SK-N-SH (cell line): ENCODE results near the gene RGS10. TPM values are rescaled to one million over a fixed set of nuclear protein-coding genes. Genes with fewer than 3 reads are reported as not detected.

ENCODE experiments used
- CTCF ChIA-PET: fragments of 300-600, 350-600 bp; formaldehyde crosslinking; extraction: SDS; loops from one replicate; lab custom pipeline; 2021; lab: Yijun Ruan, JAX
- POLR2A ChIA-PET: fragments of 350-600 bp; sonication (Branson Sonifier 250); formaldehyde crosslinking; extraction: SDS; loops from one replicate; lab custom pipeline; 2020; ENCODE audit warnings: antibody characterized with exemption, inconsistent platforms; lab: Yijun Ruan, JAX
- DNase-seq: peaks from one replicate; pipeline ENCODE4 v3.0.0; 2012
- H2AFZ ChIP-seq: fragments of 200-600 bp; sonication (generic); 2 replicates; pipeline ENCODE4 v1.8.1; 2016; ENCODE audit warnings: antibody characterized with exemption, mild to moderate bottlenecking, low read depth
- H3F3A ChIP-seq: fragments of 200-600 bp; sonication (generic); replicated peaks from 2 replicates; pipeline ENCODE3; 2016; ENCODE audit warnings: antibody characterized with exemption, mild to moderate bottlenecking; ENCODE audit not compliant: insufficient read depth
- H3K27ac ChIP-seq, 2 experiments: fragments of 200-500 bp in 1 of 2; fragments of 200-600 bp in 1 of 2; sonication (Bioruptor generic) in 1 of 2; sonication (generic), shearing (Covaris generic) in 1 of 2; 2 replicates each; pipeline versions ENCODE4 v1.5.1 to v1.6.1; 2014 to 2016; ENCODE audit warnings: low read depth in 2 of 2, inconsistent platforms in 1 of 2, low read length in 1 of 2, mild to moderate bottlenecking in 1 of 2, mixed read lengths in 1 of 2
- H3K27me3 ChIP-seq: fragments of 200-600 bp; sonication (generic), shearing (Covaris generic); 2 replicates; pipeline ENCODE4 v1.6.1; 2016; ENCODE audit warnings: mixed run types; ENCODE audit not compliant: insufficient read depth
- H3K36me3 ChIP-seq, 2 experiments: fragments of 200-500 bp in 1 of 2; fragments of 200-600 bp in 1 of 2; sonication (Bioruptor generic) in 1 of 2; sonication (generic) in 1 of 2; replicated peaks in 1 of 2; 2 replicates each; pipeline versions ENCODE3 to v1.5.1; 2014 to 2016; ENCODE audit warnings: low read length in 1 of 2, mild to moderate bottlenecking in 1 of 2; ENCODE audit not compliant: insufficient read depth in 2 of 2, control insufficient read depth in 1 of 2
- H3K4me1 ChIP-seq, 2 experiments: fragments of 200-500 bp in 1 of 2; fragments of 200-600 bp in 1 of 2; sonication (Bioruptor generic) in 1 of 2; sonication (generic), shearing (Covaris generic) in 1 of 2; 2 replicates each; pipeline versions ENCODE4 v1.5.1 to v1.6.1; 2014 to 2016; ENCODE audit warnings: low read depth in 1 of 2, low read length in 1 of 2, mixed run types in 1 of 2; ENCODE audit not compliant: insufficient read depth in 2 of 2, control insufficient read depth in 1 of 2
- H3K4me2 ChIP-seq: fragments of 200-600 bp; sonication (generic), shearing (Covaris generic); 2 replicates; pipeline ENCODE4 v1.6.1; 2017; ENCODE audit warnings: mixed run types
- H3K4me3 ChIP-seq, 2 experiments: fragments of 200-500 bp in 1 of 2; fragments of 200-600 bp in 1 of 2; sonication (Bioruptor generic) in 1 of 2; sonication (generic), shearing (Covaris generic) in 1 of 2; 2 replicates each; pipeline versions ENCODE4 v1.5.1 to v1.8.1; 2014 to 2016; ENCODE audit warnings: low read depth in 2 of 2, inconsistent platforms in 1 of 2, low read length in 1 of 2, mild to moderate bottlenecking in 1 of 2, mixed read lengths in 1 of 2, moderate library complexity in 1 of 2
- H3K79me2 ChIP-seq: fragments of 200-600 bp; sonication (generic); 2 replicates; pipeline ENCODE4 v1.8.1; 2017; ENCODE audit warnings: mild to moderate bottlenecking; ENCODE audit not compliant: insufficient read depth
- H3K9ac ChIP-seq: fragments of 200-600 bp; sonication (generic); 2 replicates; pipeline ENCODE4 v1.6.1; 2017; ENCODE audit warnings: mixed run types
- H3K9me2 ChIP-seq: fragments of 200-600 bp; sonication (generic); 2 replicates; pipeline ENCODE4 v1.6.1; 2017; ENCODE audit warnings: mixed run types
- H3K9me3 ChIP-seq: fragments of 200-600 bp; sonication (generic); 2 replicates; pipeline ENCODE4 v1.6.1; 2017; ENCODE audit warnings: mixed run types, mild to moderate bottlenecking, moderate library complexity
- H4K20me1 ChIP-seq: fragments of 200-600 bp; sonication (generic); 2 replicates; pipeline ENCODE4 v1.6.1; 2017; ENCODE audit warnings: mild to moderate bottlenecking, mixed run types; ENCODE audit not compliant: insufficient read depth
- CHD2 ChIP-seq: fragments of 150-350 bp; IDR thresholded peaks from 2 replicates; pipeline ENCODE4 v1.6.1; 2018; ENCODE audit warnings: low read length; ENCODE audit not compliant: partially characterized antibody
- ELF1 ChIP-seq: IDR thresholded peaks from 2 replicates; pipeline ENCODE4 v1.4.0; 2012
- EP300 ChIP-seq, 2 experiments: IDR thresholded peaks; 2 replicates each; pipeline versions ENCODE4 v1.4.0 to v1.6.1; 2012; ENCODE audit warnings: borderline replicate concordance in 1 of 2, low read depth in 1 of 2, low read length in 1 of 2
- FOXJ3 ChIP-seq: sonication (generic); formaldehyde crosslinking; IDR thresholded peaks from 2 replicates; pipeline ENCODE4 v1.5.1; 2020; ENCODE audit warnings: mild to moderate bottlenecking, missing genetic modification reagents
- FOXM1 ChIP-seq: IDR thresholded peaks from 2 replicates; pipeline ENCODE4 v1.4.0; 2012; ENCODE audit warnings: low read depth, mild to moderate bottlenecking
- GATA2 ChIP-seq: sonication (generic); formaldehyde crosslinking; IDR thresholded peaks from 2 replicates; pipeline ENCODE4 v1.5.0; 2020; ENCODE audit warnings: mild to moderate bottlenecking, missing genetic modification reagents
- JUND ChIP-seq: IDR thresholded peaks from 2 replicates; pipeline ENCODE4 v1.4.0; 2012
- MEF2A ChIP-seq: IDR thresholded peaks from 2 replicates; pipeline ENCODE4 v1.4.0; 2012; ENCODE audit warnings: low read depth, borderline replicate concordance
- NFIC ChIP-seq: IDR thresholded peaks from 2 replicates; pipeline ENCODE4 v1.4.0; 2012; ENCODE audit warnings: borderline replicate concordance
- NRF1 ChIP-seq: IDR thresholded peaks from 2 replicates; pipeline ENCODE4 v1.6.1; 2012; ENCODE audit warnings: low read depth, mild to moderate bottlenecking, low read length
- POLR2AphosphoS5 ChIP-seq: IDR thresholded peaks from 2 replicates; pipeline ENCODE4 v1.6.1; 2012; ENCODE audit warnings: low read depth, low read length
- SMC3 ChIP-seq: IDR thresholded peaks from 2 replicates; pipeline ENCODE4 v1.6.1; 2012; ENCODE audit warnings: low read depth, low read length, improper control_type of control experiment
- TAF1 ChIP-seq: IDR thresholded peaks from 2 replicates; pipeline ENCODE4 v1.6.1; 2012; ENCODE audit warnings: low read depth, mild to moderate bottlenecking, low read length, moderate library complexity, borderline replicate concordance
- TCF12 ChIP-seq: IDR thresholded peaks from 2 replicates; pipeline ENCODE4 v1.4.0; 2012
- TEAD4 ChIP-seq: IDR thresholded peaks from 2 replicates; pipeline ENCODE4 v1.4.0; 2012; ENCODE audit warnings: mild to moderate bottlenecking, borderline replicate concordance; ENCODE audit not compliant: insufficient read depth
- YY1 ChIP-seq: IDR thresholded peaks from 2 replicates; pipeline ENCODE4 v1.4.0; 2012; ENCODE audit warnings: low read depth, mild to moderate bottlenecking
- WGBS: methylation state at CpG from one replicate; pipeline ENCODE4 v1.1.6; 2017; ENCODE audit warnings: low lambda C conversion rate; 5-methylcytosine and 5-hydroxymethylcytosine counted together
- polyA plus RNA-seq, 3 experiments: library from polyadenylated mRNA; depleted of rRNA; stranded (reverse); fragments of >200 nt; gene quantifications; 2 replicates each; pipeline ENCODE4 v1.2.3, GENCODE V29; 2012
- TF ChIP-seq, protein P1 (sequence below): fragments of 200-600 bp; sonication (generic); IDR thresholded peaks from 2 replicates; pipeline ENCODE4 v1.6.1; 2017; ENCODE audit warnings: antibody characterized with exemption, mild to moderate bottlenecking, moderate library complexity
- TF ChIP-seq, protein P2 (sequence below): fragments of 150-350 bp; IDR thresholded peaks from 2 replicates; pipeline ENCODE4 v1.6.1; 2017; ENCODE audit warnings: antibody characterized with exemption, low read length, low read depth, borderline replicate concordance
- TF ChIP-seq, protein P3 (sequence below): IDR thresholded peaks from 2 replicates; pipeline ENCODE4; 2012
- TF ChIP-seq, protein P4 (sequence below): IDR thresholded peaks from 2 replicates; pipeline ENCODE4 v1.4.0; 2012; ENCODE audit warnings: low read depth

The RGS10 gene
- polyA plus RNA-seq, 1 of the 3 experiments (the other 2 are of a cell fraction): 44.6 TPM

DNA sequence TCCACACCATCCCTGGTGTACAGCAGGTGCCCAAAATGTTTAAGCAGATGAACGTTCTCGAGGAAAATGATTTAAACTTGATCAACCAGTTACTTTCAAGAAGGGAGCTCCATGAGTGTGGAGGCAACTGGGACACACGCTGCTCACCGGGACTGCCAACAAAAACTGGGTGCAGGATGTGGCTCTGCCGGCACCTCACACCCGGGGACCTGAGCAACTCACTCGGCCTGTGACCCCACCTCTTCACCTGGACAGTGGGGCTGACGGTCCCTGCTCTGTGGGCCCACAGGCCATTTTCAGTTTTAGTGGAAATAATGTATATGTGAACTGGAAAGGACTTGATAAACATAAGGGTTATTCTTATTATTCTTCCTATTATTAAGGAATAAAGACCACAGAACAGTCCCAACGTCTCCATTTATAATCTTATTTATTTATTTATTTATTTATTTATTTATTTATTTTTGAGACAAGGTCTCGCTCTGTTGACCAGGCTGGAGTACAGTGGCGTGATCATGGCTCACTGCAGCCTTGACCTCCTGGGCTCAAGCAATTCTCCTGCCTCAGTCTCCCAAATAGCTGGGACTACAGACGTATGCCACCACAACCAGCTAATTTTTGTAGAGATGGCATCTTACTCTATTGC lies 60.6 kb downstream of the RGS10 start:
- DNase-seq: no peak
- Histone ChIP-seq H3K9me2 (no peaks in the 10 kb centered on the region), H3K36me3 (no peaks in the 10 kb centered on the region), H3K9ac (no peak overlapping the region), H3K4me1 (peaks cover 0 to 5% of the 10 kb centered on the region in 2 experiments; a peak in 1 of 4 replicates), H3K27me3 (no peaks in the 10 kb centered on the region), H3K9me3 (no peaks in the 10 kb centered on the region), H2AFZ (no peak overlapping the region), H3K4me2 (no peak overlapping the region), H4K20me1 (no peaks in the 10 kb centered on the region), H3K27ac (no peak overlapping the region), H3F3A (no peaks in the 10 kb centered on the region), H3K4me3 (no peak overlapping the region), H3K79me2 (no peaks in the 10 kb centered on the region)
- POLR2A ChIA-PET: no interaction called here
- TF ChIP-seq TCF12: no peak
- no peak for TF ChIP-seq NFIC
- TF ChIP-seq JUND: no peak
- no peak for TF ChIP-seq MEF2A
- TF ChIP-seq, protein P1, sequence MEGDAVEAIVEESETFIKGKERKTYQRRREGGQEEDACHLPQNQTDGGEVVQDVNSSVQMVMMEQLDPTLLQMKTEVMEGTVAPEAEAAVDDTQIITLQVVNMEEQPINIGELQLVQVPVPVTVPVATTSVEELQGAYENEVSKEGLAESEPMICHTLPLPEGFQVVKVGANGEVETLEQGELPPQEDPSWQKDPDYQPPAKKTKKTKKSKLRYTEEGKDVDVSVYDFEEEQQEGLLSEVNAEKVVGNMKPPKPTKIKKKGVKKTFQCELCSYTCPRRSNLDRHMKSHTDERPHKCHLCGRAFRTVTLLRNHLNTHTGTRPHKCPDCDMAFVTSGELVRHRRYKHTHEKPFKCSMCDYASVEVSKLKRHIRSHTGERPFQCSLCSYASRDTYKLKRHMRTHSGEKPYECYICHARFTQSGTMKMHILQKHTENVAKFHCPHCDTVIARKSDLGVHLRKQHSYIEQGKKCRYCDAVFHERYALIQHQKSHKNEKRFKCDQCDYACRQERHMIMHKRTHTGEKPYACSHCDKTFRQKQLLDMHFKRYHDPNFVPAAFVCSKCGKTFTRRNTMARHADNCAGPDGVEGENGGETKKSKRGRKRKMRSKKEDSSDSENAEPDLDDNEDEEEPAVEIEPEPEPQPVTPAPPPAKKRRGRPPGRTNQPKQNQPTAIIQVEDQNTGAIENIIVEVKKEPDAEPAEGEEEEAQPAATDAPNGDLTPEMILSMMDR: no peak
- TF ChIP-seq TAF1: no peak
- TF ChIP-seq SMC3: no peak
- no peak for TF ChIP-seq ELF1
- no peak for TF ChIP-seq EP300 (IDR thresholded peaks at IDR 0.05; ENCODE audit: borderline replicate concordance in 1 of 2, low read depth in 1 of 2, low read length in 1 of 2)
- TF ChIP-seq GATA2 (CRISPR knock-in tag): no peak
- no peak for TF ChIP-seq YY1
- no peak for TF ChIP-seq FOXM1
- TF ChIP-seq FOXJ3 (CRISPR knock-in tag): no peak
- TF ChIP-seq, protein P2, sequence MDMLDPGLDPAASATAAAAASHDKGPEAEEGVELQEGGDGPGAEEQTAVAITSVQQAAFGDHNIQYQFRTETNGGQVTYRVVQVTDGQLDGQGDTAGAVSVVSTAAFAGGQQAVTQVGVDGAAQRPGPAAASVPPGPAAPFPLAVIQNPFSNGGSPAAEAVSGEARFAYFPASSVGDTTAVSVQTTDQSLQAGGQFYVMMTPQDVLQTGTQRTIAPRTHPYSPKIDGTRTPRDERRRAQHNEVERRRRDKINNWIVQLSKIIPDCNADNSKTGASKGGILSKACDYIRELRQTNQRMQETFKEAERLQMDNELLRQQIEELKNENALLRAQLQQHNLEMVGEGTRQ: no peak
- no peak for TF ChIP-seq CHD2
- no peak for TF ChIP-seq TEAD4
- TF ChIP-seq POLR2AphosphoS5: no peak
- TF ChIP-seq, protein P3, sequence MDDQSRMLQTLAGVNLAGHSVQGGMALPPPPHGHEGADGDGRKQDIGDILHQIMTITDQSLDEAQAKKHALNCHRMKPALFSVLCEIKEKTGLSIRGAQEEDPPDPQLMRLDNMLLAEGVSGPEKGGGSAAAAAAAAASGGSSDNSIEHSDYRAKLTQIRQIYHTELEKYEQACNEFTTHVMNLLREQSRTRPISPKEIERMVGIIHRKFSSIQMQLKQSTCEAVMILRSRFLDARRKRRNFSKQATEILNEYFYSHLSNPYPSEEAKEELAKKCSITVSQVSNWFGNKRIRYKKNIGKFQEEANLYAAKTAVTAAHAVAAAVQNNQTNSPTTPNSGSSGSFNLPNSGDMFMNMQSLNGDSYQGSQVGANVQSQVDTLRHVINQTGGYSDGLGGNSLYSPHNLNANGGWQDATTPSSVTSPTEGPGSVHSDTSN: no peak
- TF ChIP-seq, protein P4, sequence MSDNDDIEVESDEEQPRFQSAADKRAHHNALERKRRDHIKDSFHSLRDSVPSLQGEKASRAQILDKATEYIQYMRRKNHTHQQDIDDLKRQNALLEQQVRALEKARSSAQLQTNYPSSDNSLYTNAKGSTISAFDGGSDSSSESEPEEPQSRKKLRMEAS: no peak
- TF ChIP-seq NRF1: no peak
- 87% methylated on average over 12 of the region's 12 CpGs for WGBS
- CTCF ChIA-PET: interaction anchor here (1.0 to 3.2 kb wide), 4 partner anchors 11 to 282 kb away, joined by 3 to 9 read pairs (median 6); partner anchors contain the start of gene GRK5
